ENCODE results near the gene ZNRF2. TPM values are rescaled to one million over a fixed set of nuclear protein-coding genes. Genes with fewer than 3 reads are reported as not detected.

The ZNRF2 gene
- total RNA-seq, 1 donor from 2014 or later, result 13.8 TPM

DNA sequence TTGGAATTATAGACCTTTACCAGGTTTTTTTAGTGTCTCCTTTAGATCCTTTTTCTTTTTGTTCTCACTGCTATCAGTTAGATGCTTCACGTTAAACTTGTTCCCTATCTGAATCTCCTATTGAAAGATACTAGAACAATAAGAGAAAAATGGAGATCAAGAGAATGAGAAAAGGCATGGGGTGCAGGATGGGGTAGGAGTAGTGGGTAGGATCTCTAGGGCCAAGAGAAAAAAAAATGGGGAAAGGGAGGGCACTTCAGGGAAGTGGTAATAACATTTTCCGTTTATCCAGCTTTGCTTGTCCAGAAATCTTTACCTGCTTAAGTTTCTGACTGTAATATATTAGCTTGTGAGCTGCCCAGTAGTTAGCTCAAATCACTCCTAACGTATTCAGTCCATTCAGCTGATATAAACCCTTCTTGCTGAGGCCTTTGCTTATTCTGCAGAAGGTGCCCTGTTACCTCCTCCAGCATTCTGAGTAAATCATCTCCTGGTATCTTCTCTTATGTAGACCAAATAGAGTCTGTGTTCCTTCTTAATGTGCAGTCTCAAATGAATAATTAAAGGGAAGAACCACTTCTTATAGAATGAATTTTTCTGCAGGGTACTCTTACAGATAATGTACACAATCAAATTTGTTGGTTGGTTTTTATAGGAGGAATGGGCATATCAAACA is 69.7 kb downstream of the ZNRF2 start:
- no peaks in the 10 kb centered on the region for H3K27me3 Mint-ChIP-seq
- H3K9me3 Mint-ChIP-seq (ENCODE audit: low read depth), result no peaks in the 10 kb centered on the region
- no peak overlapping the region for H3K27ac Mint-ChIP-seq
- no peak for DNase-seq (ENCODE audit: low spot score, unreplicated experiment)
- no peak overlapping the region for H3K4me3 Mint-ChIP-seq (ENCODE audit: low read depth)
- TF ChIP-seq, protein P1, sequence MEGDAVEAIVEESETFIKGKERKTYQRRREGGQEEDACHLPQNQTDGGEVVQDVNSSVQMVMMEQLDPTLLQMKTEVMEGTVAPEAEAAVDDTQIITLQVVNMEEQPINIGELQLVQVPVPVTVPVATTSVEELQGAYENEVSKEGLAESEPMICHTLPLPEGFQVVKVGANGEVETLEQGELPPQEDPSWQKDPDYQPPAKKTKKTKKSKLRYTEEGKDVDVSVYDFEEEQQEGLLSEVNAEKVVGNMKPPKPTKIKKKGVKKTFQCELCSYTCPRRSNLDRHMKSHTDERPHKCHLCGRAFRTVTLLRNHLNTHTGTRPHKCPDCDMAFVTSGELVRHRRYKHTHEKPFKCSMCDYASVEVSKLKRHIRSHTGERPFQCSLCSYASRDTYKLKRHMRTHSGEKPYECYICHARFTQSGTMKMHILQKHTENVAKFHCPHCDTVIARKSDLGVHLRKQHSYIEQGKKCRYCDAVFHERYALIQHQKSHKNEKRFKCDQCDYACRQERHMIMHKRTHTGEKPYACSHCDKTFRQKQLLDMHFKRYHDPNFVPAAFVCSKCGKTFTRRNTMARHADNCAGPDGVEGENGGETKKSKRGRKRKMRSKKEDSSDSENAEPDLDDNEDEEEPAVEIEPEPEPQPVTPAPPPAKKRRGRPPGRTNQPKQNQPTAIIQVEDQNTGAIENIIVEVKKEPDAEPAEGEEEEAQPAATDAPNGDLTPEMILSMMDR (IDR thresholded peaks at IDR 0.05; ENCODE audit: unreplicated experiment), result no peak
- H3K36me3 Mint-ChIP-seq (ENCODE audit: insufficient read depth), result peaks cover 2% of the 10 kb centered on the region
- peaks cover 5% of the 10 kb centered on the region for H3K4me1 Mint-ChIP-seq (ENCODE audit: low read depth)

DNA sequence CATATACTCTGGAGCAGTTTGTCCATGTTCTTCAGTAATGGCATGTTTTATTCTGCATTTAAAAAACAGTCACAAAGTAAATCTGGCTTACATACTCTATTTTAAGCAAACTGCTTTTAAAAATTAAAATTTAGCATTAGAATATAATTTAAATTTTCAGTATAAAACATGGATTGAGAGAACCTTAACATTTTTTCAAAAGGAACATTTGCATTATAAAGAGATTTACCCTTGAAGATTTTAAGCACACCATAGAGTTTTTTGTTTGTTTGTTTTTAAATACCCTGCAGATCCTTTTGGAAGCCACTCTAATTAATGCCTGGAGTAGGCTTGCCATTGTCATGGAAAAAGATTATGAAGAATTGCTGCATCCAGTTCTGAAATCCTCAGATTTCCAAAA is 70.4 kb downstream of the ZNRF2 start:
- Mint-ChIP-seq H3K27ac (no peak overlapping the region), H3K4me1 (ENCODE audit: low read depth) (no peaks in the 10 kb centered on the region), H3K27me3 (no peaks in the 10 kb centered on the region), H3K4me3 (ENCODE audit: low read depth) (no peak overlapping the region), H3K9me3 (ENCODE audit: low read depth) (no peaks in the 10 kb centered on the region), H3K36me3 (ENCODE audit: insufficient read depth) (peaks cover 2% of the 10 kb centered on the region)
- no peak for DNase-seq (ENCODE audit: low spot score, unreplicated experiment)
- TF ChIP-seq, protein P1 (IDR thresholded peaks at IDR 0.05; ENCODE audit: unreplicated experiment), result no peak

DNA sequence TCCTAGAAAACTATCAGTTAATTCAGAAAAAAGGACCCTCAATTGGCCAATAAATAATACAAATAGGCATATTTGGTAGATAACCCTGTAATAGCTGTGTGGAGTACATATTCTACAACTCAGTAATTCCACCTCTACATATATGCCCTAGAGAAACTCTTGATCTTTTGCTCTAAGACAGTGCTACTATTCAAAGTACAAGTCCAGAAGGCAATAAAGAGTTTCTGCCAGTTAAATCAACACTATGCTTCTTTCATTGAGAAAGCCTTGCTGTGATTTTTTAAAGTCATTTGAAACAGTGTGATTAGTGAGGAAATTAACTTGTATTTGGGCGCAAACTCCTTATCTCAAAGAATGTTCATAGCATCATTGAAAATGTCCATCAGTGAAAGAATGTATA is 75.6 kb downstream of the ZNRF2 start:
- Mint-ChIP-seq H3K4me1 (ENCODE audit: low read depth) (no peaks in the 10 kb centered on the region), H3K27ac (no peak overlapping the region), H3K36me3 (ENCODE audit: insufficient read depth) (peaks cover 2% of the 10 kb centered on the region), H3K9me3 (ENCODE audit: low read depth) (no peaks in the 10 kb centered on the region), H3K27me3 (no peaks in the 10 kb centered on the region), H3K4me3 (ENCODE audit: low read depth) (no peak overlapping the region)
- TF ChIP-seq, protein P1 (IDR thresholded peaks at IDR 0.05; ENCODE audit: unreplicated experiment), result no peak
- no peak for DNase-seq (ENCODE audit: low spot score, unreplicated experiment)

DNA sequence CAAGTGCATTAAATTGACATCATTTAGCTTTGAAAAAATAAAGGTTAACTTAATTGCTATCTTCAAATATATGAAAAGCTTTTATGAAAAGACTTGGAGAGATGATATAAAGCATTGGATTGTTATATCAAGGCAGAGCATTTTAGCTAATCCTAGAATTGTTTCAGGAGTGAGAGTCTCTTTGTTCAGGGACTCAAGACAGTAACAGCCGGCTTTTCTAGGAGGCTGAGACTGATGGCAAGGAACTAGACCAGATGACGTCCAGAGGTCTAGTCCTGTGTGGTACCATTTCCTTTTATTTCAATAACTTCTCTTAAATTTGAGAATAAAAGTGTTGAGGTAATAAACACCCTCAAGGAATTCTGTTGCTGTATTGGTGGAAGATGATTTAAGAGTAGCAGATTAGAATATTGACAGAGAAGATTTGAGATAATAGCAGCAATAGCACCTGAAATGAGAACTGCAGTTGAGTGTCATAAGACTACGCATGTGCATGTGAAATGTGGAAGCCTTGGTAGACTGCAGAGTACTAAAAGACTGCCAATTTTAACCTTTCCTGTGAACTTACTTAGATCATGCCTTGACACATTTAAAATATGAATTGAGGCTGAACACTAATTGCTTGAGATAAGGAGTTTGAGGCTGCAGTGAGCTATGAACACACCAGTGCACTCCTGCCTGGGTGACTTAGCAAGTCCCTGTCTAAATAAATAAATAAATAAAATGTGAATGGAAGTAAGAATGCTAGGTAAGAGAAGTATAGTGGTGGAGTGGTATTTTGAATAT is 79.6 kb downstream of the ZNRF2 start:
- H3K27me3 Mint-ChIP-seq, result no peaks in the 10 kb centered on the region
- no peak for DNase-seq (ENCODE audit: low spot score, unreplicated experiment)
- no peaks in the 10 kb centered on the region for H3K36me3 Mint-ChIP-seq (ENCODE audit: insufficient read depth)
- no peaks in the 10 kb centered on the region for H3K4me1 Mint-ChIP-seq (ENCODE audit: low read depth)
- TF ChIP-seq, protein P1 (IDR thresholded peaks at IDR 0.05; ENCODE audit: unreplicated experiment), result no peak
- no peak overlapping the region for H3K27ac Mint-ChIP-seq
- H3K9me3 Mint-ChIP-seq (ENCODE audit: low read depth), result no peaks in the 10 kb centered on the region
- no peak overlapping the region for H3K4me3 Mint-ChIP-seq (ENCODE audit: low read depth)

- Mint-ChIP-seq H3K4me3 (ENCODE audit: low read depth) (no peak overlapping the region), H3K36me3 (ENCODE audit: insufficient read depth) (no peaks in the 10 kb centered on the region)
- no peak for DNase-seq (ENCODE audit: low spot score, unreplicated experiment)
Observed at GRCh38 chr7:30364773-30365172, 80.4 kb downstream of the ZNRF2 start.

More at GRCh38 chr7:30364773-30365172, 80.4 kb downstream of the ZNRF2 start:
- TF ChIP-seq, protein P1 (IDR thresholded peaks at IDR 0.05; ENCODE audit: unreplicated experiment), result no peak
- H3K9me3 Mint-ChIP-seq (ENCODE audit: low read depth), result no peaks in the 10 kb centered on the region
- H3K27me3 Mint-ChIP-seq, result no peaks in the 10 kb centered on the region
- no peaks in the 10 kb centered on the region for H3K4me1 Mint-ChIP-seq (ENCODE audit: low read depth)
- no peak overlapping the region for H3K27ac Mint-ChIP-seq

Measured in progenitor cell of endocrine pancreas (in vitro differentiated cells).